Breast epithelium (tissue), 4 donors: Measurements from ENCODE around the gene NTSR1. TPM values are rescaled to one million over a fixed set of nuclear protein-coding genes. Genes with fewer than 3 reads are reported as not detected.

Source experiments
- DNase-seq, 2 donors: peaks; one replicate each; pipeline ENCODE4 v3.0.0-alpha.2; 2019; ENCODE audit warnings: low spot score in 2 of 2
- H3K27ac ChIP-seq, 2 donors: fragments of 200-600 bp; sonication (generic) in 1 of 2; one replicate each; pipeline ENCODE4 v1.5.1; 2016 to 2019; ENCODE audit warnings: mild to moderate bottlenecking in 1 of 2
- H3K27me3 ChIP-seq, 2 donors: fragments of 200-600 bp; sonication (generic) in 1 of 2; one replicate each; pipeline versions ENCODE4 v1.5.1 to v1.6.0; 2017 to 2019; ENCODE audit warnings: control low read depth in 1 of 2, mild to moderate bottlenecking in 1 of 2
- H3K36me3 ChIP-seq: fragments of 200-600 bp; one replicate; pipeline ENCODE4 v1.5.1; 2019
- H3K4me1 ChIP-seq, 2 donors: fragments of 200-600 bp; sonication (generic); one replicate each; pipeline ENCODE4 v1.5.1; 2016 to 2019; ENCODE audit warnings: control low read depth in 1 of 2
- H3K4me3 ChIP-seq, 3 donors: fragments of 200-600 bp; sonication (generic); 1 replicate in 2 of 3; 2 replicates in 1 of 3; pipeline ENCODE4 v1.5.1; 2016 to 2019; ENCODE audit warnings: mild to moderate bottlenecking in 3 of 3, moderate library complexity in 2 of 3
- H3K9me3 ChIP-seq, 2 donors: fragments of 200-600 bp; sonication (generic) in 1 of 2; one replicate each; pipeline ENCODE4 v1.5.1; 2016 to 2019; ENCODE audit warnings: control low read depth in 1 of 2
- CTCF ChIP-seq, 3 donors: fragments of 450-650 bp; IDR thresholded peaks; one replicate each; pipeline ENCODE4 v1.5.1; 2016 to 2017; ENCODE audit warnings: antibody characterized with exemption in 3 of 3, mild to moderate bottlenecking in 3 of 3, moderate library complexity in 3 of 3
- POLR2A ChIP-seq: fragments of 450-650 bp; IDR thresholded peaks from one replicate; pipeline ENCODE4 v1.6.1; 2016; ENCODE audit warnings: antibody characterized with exemption, mild to moderate bottlenecking, moderate library complexity
- POLR2AphosphoS5 ChIP-seq, 3 donors: sonication (generic); formaldehyde crosslinking; IDR thresholded peaks; one replicate each; pipeline ENCODE4 v1.6.1; 2017; ENCODE audit warnings: antibody characterized with exemption in 3 of 3
- intact Hi-C: fragments of 100-400 bp; cut with DNase I; formaldehyde crosslinking; loops from one replicate; pipeline ENCODE4 v1.15.1; 2023; ENCODE audit warnings: low total_unique reads
- total RNA-seq, 3 donors: library from RNA; depleted of rRNA; stranded (reverse); fragments of >200 nt; gene quantifications; one replicate each; pipeline ENCODE4 v1.1.0, GENCODE V29; 2016

Gene NTSR1
- total RNA-seq, 3 donors from 2014 or later: under 0.01 TPM; not detected in 2

- no peak overlapping the region for H3K27ac ChIP-seq
- DNase-seq: no peak
- intact Hi-C loops: loop anchor here (5.0 kb wide), 1 partner anchor 631 kb away; no protein-coding TSS in a partner anchor
- no peaks in the 10 kb centered on the region for H3K4me1 ChIP-seq
- no peaks in the 10 kb centered on the region for H3K9me3 ChIP-seq
- no peak overlapping the region for H3K4me3 ChIP-seq
- H3K27me3 ChIP-seq: peaks cover 0 to 48% of the 10 kb centered on the region in 2 donors
- no peaks in the 10 kb centered on the region for H3K36me3 ChIP-seq
- no peak for TF ChIP-seq POLR2AphosphoS5 (IDR thresholded peaks at IDR 0.05)
- TF ChIP-seq CTCF (IDR thresholded peaks at IDR 0.05): no peak
- TF ChIP-seq POLR2A: no peak
These were observed 67.5 kb downstream of the NTSR1 start for GRCh38 chr20:62776035-62776691.

- no peak for TF ChIP-seq POLR2A
- no peak for TF ChIP-seq CTCF (IDR thresholded peaks at IDR 0.05)
- H3K36me3 ChIP-seq: no peaks in the 10 kb centered on the region
- peaks cover 0 to 41% of the 10 kb centered on the region in 2 donors for H3K27me3 ChIP-seq
- no peak overlapping the region for H3K27ac ChIP-seq
- H3K4me3 ChIP-seq: no peak overlapping the region
- no peaks in the 10 kb centered on the region for H3K9me3 ChIP-seq
- intact Hi-C loops: loop anchor here (5.0 kb wide), 1 partner anchor 630 kb away; no protein-coding TSS in a partner anchor
- no peaks in the 10 kb centered on the region for H3K4me1 ChIP-seq
- no peak for DNase-seq
These were observed 68.3 kb downstream of the NTSR1 start for GRCh38 chr20:62776692-62777527.

GRCh38 chr20:62777528-62777830 is 68.8 kb downstream of the NTSR1 start:
- no peaks in the 10 kb centered on the region for H3K9me3 ChIP-seq
- TF ChIP-seq POLR2AphosphoS5 (IDR thresholded peaks at IDR 0.05) (no peak), POLR2A (no peak), CTCF (IDR thresholded peaks at IDR 0.05) (no peak)
- H3K36me3 ChIP-seq: no peaks in the 10 kb centered on the region
- no peak overlapping the region for H3K4me3 ChIP-seq
- H3K4me1 ChIP-seq: no peaks in the 10 kb centered on the region
- no peak overlapping the region for H3K27ac ChIP-seq
- DNase-seq: no peak
- peaks cover 0 to 36% of the 10 kb centered on the region in 2 donors for H3K27me3 ChIP-seq
- intact Hi-C loops: loop anchor here (5.0 kb wide), 1 partner anchor 630 kb away; no protein-coding TSS in a partner anchor

- Histone ChIP-seq H3K27ac (no peak overlapping the region), H3K27me3 (peaks cover 0 to 36% of the 10 kb centered on the region in 2 donors), H3K4me1 (no peaks in the 10 kb centered on the region), H3K4me3 (no peak overlapping the region), H3K36me3 (no peaks in the 10 kb centered on the region), H3K9me3 (no peaks in the 10 kb centered on the region)
- no peak for DNase-seq
- intact Hi-C loops: loop anchor here (5.0 kb wide), 1 partner anchor 629 kb away; no protein-coding TSS in a partner anchor
- TF ChIP-seq CTCF (IDR thresholded peaks at IDR 0.05) (no peak), POLR2A (no peak), POLR2AphosphoS5 (IDR thresholded peaks at IDR 0.05) (no peak)
These were observed 69.4 kb downstream of the NTSR1 start for GRCh38 chr20:62778058-62778457.
